ENCODE measurements around the gene F2R.
A peak's percentile ranks its signal among the peaks of the same experiment; 100 is the strongest.

The F2R gene

GRCh38 chr5:76690704-76691466 is 25.0 kb upstream of the F2R start:
- DNase-seq = no peak

DNA sequence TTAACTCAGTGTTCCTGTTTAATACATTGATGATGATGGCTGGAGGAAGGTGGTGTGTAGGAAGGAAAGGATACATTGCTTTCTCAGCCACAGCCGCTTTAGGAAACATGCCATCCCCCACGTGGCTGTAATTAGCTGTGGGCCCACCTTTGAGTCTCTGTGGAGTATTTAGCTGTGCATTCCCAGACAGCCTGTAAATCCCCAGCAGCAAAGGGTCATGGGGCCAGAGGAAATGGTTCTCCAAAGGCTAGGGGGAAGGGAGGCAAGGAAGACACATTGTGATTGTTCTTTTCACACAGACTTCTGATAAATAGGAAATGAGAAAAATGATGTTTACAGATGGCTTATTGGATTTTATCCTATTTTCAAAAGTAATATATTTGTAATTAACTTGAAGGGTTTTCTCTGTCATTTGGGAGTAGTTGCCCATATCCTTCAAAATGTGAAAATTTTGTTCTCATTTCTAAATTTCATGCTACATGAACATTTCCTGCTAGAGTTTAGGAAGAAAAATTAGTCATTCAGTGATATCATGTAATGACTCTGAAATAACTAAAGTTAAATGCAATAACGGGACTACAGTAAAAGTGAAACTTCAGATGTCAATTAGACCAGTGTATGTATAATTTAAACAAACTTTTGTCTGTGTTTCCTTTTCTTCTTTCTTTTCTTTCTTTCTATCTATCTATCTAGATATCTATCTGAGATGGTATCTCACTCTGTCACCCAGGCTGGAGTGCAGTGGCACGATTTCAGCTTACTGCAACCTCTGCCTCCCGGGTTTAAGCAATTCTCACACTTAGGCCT is 24.3 kb upstream of the F2R start:
- no peak for DNase-seq

DNA sequence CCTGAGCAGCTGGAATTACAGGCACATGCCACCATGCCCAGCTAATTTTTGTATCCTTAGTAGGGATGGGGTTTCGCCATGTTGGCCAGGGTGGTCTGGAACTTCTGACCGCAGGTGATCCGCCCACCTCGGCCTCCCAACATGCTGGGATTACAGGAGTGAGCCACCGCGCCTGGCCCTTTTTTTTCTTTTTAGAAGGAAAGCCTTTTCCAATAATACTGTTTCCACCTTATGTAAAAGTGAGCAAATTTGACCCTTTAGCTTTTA is 23.7 kb upstream of the F2R start:
- no peak for DNase-seq

DNA sequence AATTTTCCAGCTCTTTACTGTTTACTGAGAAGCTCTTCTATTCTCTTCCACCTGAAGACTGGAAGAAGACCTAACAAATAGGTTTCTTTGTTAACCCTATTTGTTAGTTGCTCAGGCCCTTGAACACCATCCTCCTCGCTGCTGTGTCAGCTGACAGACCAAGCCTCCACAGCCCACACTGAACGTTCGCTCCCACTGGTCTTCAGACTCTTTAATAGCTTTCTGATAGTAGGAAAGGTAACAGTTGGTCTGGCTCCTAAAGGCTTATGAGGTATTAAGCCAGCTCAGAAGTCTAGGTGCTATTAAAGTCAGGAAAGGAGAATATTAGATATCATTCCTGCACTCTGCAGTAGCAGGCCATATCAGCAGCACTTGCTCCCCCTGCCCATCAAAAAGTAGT is 23.3 kb upstream of the F2R start:
- no peak for DNase-seq

- DNase-seq = no peak
These were observed 22.8 kb upstream of the F2R start for GRCh38 chr5:76693141-76693540.

DNA sequence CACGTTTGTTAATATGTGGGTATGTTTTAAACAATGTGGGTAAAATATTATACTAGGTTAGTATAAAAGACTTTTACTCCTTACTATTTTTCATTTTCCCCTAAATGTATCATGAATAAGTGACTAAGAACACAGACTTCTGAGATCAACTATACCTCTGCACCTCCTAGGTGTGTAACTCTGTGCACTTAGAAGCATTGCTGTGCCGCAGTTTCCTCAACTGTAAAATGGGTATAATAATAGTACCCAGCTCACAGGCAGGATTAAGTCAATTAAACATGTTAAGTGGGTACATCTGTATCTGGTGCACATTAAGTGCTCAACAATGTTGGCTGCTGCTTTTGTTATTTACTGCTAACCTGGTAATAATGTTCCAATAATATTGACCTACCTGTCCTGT is 21.6 kb upstream of the F2R start:
- no peak for DNase-seq

GRCh38 chr5:76695346-76695745 is 20.6 kb upstream of the F2R start:
- no peak for DNase-seq

GRCh38 chr5:76696251-76696650 is 19.7 kb upstream of the F2R start:
- no peak for DNase-seq

DNA sequence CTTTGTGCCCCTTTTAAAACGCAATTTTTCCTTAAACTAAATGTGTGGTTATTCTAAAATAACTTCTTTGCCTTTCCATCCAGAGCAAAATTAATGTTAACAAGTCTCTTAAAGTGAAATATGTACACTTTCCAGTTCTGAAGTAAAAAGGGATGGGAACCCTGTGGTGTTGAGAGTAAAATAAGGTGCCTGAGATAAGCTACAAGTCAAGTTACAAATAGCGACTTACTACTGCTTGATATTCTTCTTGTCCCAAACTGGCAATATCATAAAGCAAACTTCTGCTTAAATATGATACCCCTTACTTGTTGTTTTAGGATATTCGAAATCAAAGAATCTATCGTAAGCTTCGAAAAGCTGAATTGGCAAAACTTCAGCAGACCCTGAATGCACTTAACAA is 18.3 kb upstream of the F2R start:
- DNase-seq = no peak

GRCh38 chr5:76700571-76700970 is 15.4 kb upstream of the F2R start:
- no peak for DNase-seq

- DNase-seq = no peak
These were observed 14.6 kb upstream of the F2R start for GRCh38 chr5:76701298-76701697.

DNA sequence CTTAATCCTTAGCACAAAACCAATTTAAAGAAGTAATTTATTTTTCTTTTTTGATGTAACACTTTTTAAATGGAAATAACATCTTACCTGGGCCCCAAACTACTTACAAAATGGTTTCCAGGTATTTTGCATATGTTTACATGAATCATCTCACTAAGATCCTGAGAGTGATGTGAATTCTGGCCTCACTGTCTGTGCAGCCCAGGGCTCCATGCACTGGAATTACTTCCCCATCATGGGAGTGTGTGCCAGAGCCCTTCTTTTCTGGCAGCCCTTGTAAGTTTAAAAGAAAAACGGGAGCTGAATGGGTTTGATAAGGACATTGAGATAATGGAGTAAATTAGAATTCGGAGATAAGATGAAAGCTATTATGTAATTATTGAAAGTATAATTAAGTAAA is 12.2 kb upstream of the F2R start:
- no peak for DNase-seq

GRCh38 chr5:76704131-76704663 is 11.7 kb upstream of the F2R start:
- no peak for DNase-seq

- no peak for DNase-seq
These were observed 10.4 kb upstream of the F2R start for GRCh38 chr5:76705574-76705973.

GRCh38 chr5:76709762-76710161 is 6.2 kb upstream of the F2R start:
- DNase-seq = no peak

GRCh38 chr5:76710991-76711390 is 4.9 kb upstream of the F2R start:
- no peak for DNase-seq

- peak; percentile 55 for DNase-seq
These were observed 1.0 kb upstream of the F2R start for GRCh38 chr5:76714751-76715485.

- DNase-seq = no peak
These were observed 515 bp upstream of the F2R start for GRCh38 chr5:76715486-76715735.

- DNase-seq = no peak
These were observed 681 bp downstream of the F2R start for GRCh38 chr5:76716456-76717157.

DNA sequence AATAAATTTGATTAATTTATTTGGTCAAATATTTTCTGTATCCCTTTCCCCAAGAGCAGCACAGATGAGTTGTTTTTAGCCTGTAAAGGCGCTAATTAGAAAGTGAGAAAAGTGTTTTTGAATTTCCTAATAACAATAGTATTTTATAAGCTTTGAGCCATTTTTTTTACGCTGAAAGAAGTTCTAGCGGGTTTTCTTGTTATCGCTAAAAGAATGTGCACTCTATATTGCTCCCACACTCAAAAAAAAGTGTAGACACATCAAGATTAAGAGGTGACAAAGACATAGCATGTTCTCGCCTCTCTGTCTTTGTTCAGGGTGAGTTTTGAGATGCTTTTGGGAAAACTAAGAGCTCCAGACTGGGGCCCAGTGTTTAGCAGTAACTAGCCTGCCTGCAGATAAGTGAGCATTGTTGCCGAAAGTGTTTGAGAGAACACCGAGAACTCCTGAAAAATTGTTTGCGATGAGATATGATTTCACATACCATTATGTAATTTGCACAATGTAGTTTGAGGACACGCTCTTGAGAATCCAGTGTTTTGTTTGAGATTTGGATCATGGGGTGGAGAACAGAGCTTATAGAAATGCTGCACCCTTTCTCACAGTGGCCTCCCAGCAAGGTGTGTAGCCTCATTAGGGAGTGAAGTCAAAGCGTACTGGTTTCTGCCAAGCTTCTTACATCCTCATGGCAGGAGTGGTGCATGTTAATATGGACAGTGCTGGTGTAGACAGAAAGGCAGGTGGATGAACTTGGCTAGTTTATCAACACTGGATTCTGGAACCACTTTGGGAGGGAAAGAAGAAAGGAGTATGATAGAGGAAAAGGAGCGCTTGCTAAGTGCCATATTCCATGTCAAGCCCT is 1.5 kb downstream of the F2R start:
- DNase-seq = no peak

DNA sequence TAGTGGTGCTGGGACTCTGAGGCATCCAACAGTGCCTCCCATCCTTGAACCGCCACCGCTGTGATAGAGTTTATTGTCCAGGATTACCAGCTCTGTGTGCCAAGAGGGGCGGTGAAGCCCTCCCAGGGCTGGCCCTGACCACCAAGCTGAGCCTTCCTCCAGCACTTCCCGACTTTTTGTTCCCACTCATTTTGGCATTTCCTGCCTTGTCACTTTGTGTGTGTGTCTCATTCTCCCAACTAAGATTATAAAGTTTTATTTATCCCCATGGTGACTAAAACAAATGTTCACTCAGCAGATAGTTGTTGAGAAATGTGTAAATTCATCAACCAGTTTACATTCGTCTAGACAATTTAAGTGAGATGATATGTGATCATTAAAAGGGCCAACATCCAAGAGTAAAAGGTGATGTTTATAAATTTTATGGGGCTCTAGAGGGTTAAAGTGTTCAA is 2.5 kb downstream of the F2R start:
- DNase-seq = no peak

- no peak for DNase-seq
These were observed 3.0 kb downstream of the F2R start for GRCh38 chr5:76718880-76719279.
